Liver (tissue), 9 donors: ENCODE data around the gene KLKB1. TPM values are rescaled to one million over a fixed set of nuclear protein-coding genes. Genes with fewer than 3 reads are reported as not detected.

Experiments
- DNase-seq: peaks from one replicate; pipeline ENCODE4 v3.0.0-alpha.2; 2017; ENCODE audit warnings: low spot score
- H3K27ac ChIP-seq, 2 donors: one replicate each; pipeline ENCODE4 v1.7.0; 2013; ENCODE audit warnings: inconsistent platforms in 2 of 2, low read length in 2 of 2, control low read depth in 1 of 2, low read depth in 1 of 2, mild to moderate bottlenecking in 1 of 2
- H3K27me3 ChIP-seq, 4 donors: one replicate each; pipeline versions ENCODE4 v1.6.1 to v1.7.0; 2013; ENCODE audit warnings: low read length in 3 of 4, inconsistent platforms in 1 of 4, mild to moderate bottlenecking in 1 of 4, moderate library complexity in 1 of 4; ENCODE audit not compliant: control insufficient read depth in 4 of 4, insufficient read depth in 4 of 4
- H3K36me3 ChIP-seq, 4 donors: one replicate each; pipeline versions ENCODE4 v1.6.1 to v1.7.0; 2013; ENCODE audit warnings: low read length in 3 of 4, mild to moderate bottlenecking in 3 of 4, low read depth in 1 of 4, moderate library complexity in 1 of 4; ENCODE audit not compliant: control insufficient read depth in 4 of 4, insufficient read depth in 3 of 4
- H3K4me1 ChIP-seq, 4 donors: one replicate each; pipeline versions ENCODE4 v1.6.1 to v1.7.0; 2013; ENCODE audit warnings: low read length in 3 of 4, mild to moderate bottlenecking in 3 of 4, moderate library complexity in 1 of 4; ENCODE audit not compliant: control insufficient read depth in 4 of 4, insufficient read depth in 4 of 4
- H3K4me3 ChIP-seq, 3 donors: one replicate each; pipeline versions ENCODE4 v1.6.1 to v1.7.0; 2013; ENCODE audit warnings: low read length in 3 of 3, control low read depth in 1 of 3, low read depth in 1 of 3, mild to moderate bottlenecking in 1 of 3
- H3K9ac ChIP-seq, 2 donors: one replicate each; pipeline ENCODE4 v1.7.0; 2013; ENCODE audit warnings: low read length in 2 of 2, mild to moderate bottlenecking in 2 of 2, moderate library complexity in 2 of 2, control low read depth in 1 of 2, low read depth in 1 of 2
- H3K9me3 ChIP-seq, 4 donors: one replicate each; pipeline versions ENCODE4 v1.6.1 to v1.7.0; 2013; ENCODE audit warnings: low read length in 3 of 4; ENCODE audit not compliant: control insufficient read depth in 4 of 4
- FOXA2 ChIP-seq: IDR thresholded peaks from 2 replicates; pipeline ENCODE4 v1.6.1; 2016; ENCODE audit warnings: antibody characterized with exemption
- HNF4A ChIP-seq, 2 donors: conservative IDR thresholded peaks; 2 replicates each; pipeline ENCODE4 v1.6.1; 2016; ENCODE audit warnings: antibody characterized with exemption in 2 of 2, mild to moderate bottlenecking in 2 of 2
- HNF4G ChIP-seq: IDR thresholded peaks from 2 replicates; pipeline ENCODE4 v1.6.1; 2016; ENCODE audit warnings: antibody characterized with exemption
- JUND ChIP-seq, 2 donors: IDR thresholded peaks; 2 replicates each; pipeline ENCODE4 v1.6.1; 2016; ENCODE audit warnings: antibody characterized with exemption in 2 of 2
- NR2F2 ChIP-seq: IDR thresholded peaks from 2 replicates; pipeline ENCODE4 v1.6.1; 2016; ENCODE audit warnings: antibody characterized with exemption
- RAD21 ChIP-seq, 2 donors: IDR thresholded peaks; 2 replicates each; pipeline ENCODE4 v1.6.1; 2016; ENCODE audit warnings: antibody characterized with exemption in 2 of 2, mild to moderate bottlenecking in 2 of 2
- RXRA ChIP-seq, 2 donors: IDR thresholded peaks; 2 replicates each; pipeline ENCODE4 v1.6.1; 2017 to 2018; ENCODE audit warnings: antibody characterized with exemption in 2 of 2, mild to moderate bottlenecking in 1 of 2
- TAF1 ChIP-seq: conservative IDR thresholded peaks from 2 replicates; pipeline ENCODE4 v1.6.1; 2016; ENCODE audit warnings: antibody characterized with exemption, mild to moderate bottlenecking
- WGBS: extraction: QIAGEN DNeasy Blood & Tissue Kit; methylation state at CpG from one replicate; pipeline ENCODE4 v1.1.7; 2013; 5-methylcytosine and 5-hydroxymethylcytosine counted together
- polyA plus RNA-seq, 2 donors: library from polyadenylated mRNA; stranded (reverse) in 1 of 2; unstranded in 1 of 2; fragments of 200-250 nt in 1 of 2; fragments of >200 nt in 1 of 2; fragmentation: Nextera tagmentation in 1 of 2; extraction: Ambion mirVana in 1 of 2; gene quantifications; one replicate each; pipeline versions ENCODE4 v1.2.1 to v1.2.3, GENCODE V29; 2013 to 2015
- total RNA-seq, 2 donors: library from RNA; depleted of rRNA; stranded (reverse); fragments of >200 nt; gene quantifications; one replicate each; pipeline ENCODE4 v1.2.3, GENCODE V29; 2014
- TF ChIP-seq, protein P1 (sequence below): IDR thresholded peaks from 2 replicates; pipeline ENCODE4 v1.6.1; 2016; ENCODE audit warnings: antibody characterized with exemption
- TF ChIP-seq, protein P2 (sequence below): IDR thresholded peaks from 2 replicates; pipeline ENCODE4 v1.6.1; 2016; ENCODE audit warnings: antibody characterized with exemption, mild to moderate bottlenecking
- TF ChIP-seq, protein P3 (sequence below): IDR thresholded peaks from 2 replicates; pipeline ENCODE4 v1.6.1; 2016; ENCODE audit warnings: antibody characterized with exemption
- TF ChIP-seq, protein P4 (sequence below): fragments of 150-350 bp; IDR thresholded peaks from 2 replicates; pipeline ENCODE4 v1.5.1; 2017; ENCODE audit warnings: improper control_type of control experiment, low read depth, low read length; ENCODE audit not compliant: missing input control
- donor health status: healthy.
- donor health status: healthy.
- donor health status: healthy.
- donor health status: healthy.
- donor health status: healthy.

Gene KLKB1
- total and polyA plus RNA-seq, 4 donors, result 36.5 to 78.9 (median 60.2) TPM

DNA sequence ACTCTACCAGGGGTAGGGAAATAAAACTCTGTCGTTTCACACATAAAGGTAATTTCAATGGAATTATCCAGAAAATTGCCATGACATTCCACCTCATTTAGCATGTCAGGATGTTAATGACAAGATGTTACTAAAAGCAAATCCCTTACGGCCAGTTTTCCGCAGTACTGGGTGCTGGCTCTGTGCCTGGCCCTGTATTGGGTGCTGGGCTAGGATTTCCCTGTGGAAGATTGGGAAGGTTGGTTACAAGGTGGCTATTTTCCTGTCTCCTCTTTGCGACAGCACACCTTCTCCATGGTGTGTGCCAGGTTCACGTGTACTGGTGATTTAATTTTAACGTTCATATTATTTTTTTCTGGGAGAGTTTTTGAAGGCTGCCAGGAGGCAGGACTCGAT, 13.1 kb downstream of the KLKB1 start:
- no peaks in the 10 kb centered on the region for H3K9me3 ChIP-seq
- H3K27ac ChIP-seq, result no peak overlapping the region
- TF ChIP-seq HNF4G (no peak), JUND (IDR thresholded peaks at IDR 0.05) (no peak)
- no peak overlapping the region for H3K9ac ChIP-seq
- H3K36me3 ChIP-seq, result peaks cover 7 to 26% (median 18%) of the 10 kb centered on the region in 4 donors
- H3K4me1 ChIP-seq, result peaks cover 1 to 10% (median 8%) of the 10 kb centered on the region in 4 donors
- no peak for DNase-seq
- 93% methylated on average over 7 of the region's 7 CpGs for WGBS
- no peaks in the 10 kb centered on the region for H3K27me3 ChIP-seq
- no peak overlapping the region for H3K4me3 ChIP-seq

DNA sequence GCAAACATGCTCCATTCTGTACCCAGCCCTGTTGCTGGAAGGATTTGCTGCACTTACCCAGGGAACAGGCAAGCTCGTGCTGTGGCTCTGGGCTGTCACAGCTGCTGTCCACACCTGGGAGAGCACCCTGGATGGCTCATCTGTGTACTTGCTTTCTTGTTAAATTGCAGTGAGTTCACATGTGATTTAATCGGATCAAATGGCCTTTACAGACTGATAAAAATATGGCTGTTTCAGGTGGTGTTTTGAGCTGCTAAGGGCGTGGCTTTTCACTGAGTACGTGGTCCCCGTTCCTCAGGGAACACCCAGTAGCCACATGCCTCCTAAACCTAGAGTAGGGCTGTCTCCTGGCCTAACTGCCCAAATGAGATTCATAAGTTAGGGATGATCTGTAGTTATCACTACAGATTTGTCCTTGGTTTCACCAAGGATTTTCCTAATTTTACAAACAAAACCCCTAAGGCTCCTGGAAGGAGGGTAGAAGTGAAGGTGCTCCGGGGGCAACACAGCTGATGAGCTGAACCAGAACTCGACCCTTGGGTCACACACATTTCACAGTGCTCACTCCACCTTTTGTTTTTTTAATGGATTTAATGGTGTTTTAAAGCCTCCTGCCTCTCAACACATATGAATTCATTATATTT, 13.7 kb downstream of the KLKB1 start:
- Histone ChIP-seq H3K9ac (no peak overlapping the region), H3K27ac (no peak overlapping the region), H3K36me3 (peaks cover 7 to 26% (median 18%) of the 10 kb centered on the region in 4 donors), H3K4me3 (no peak overlapping the region), H3K27me3 (no peaks in the 10 kb centered on the region), H3K4me1 (peaks cover 1 to 9% (median 7%) of the 10 kb centered on the region in 4 donors), H3K9me3 (no peaks in the 10 kb centered on the region)
- TF ChIP-seq RAD21 (IDR thresholded peaks at IDR 0.05), result no peak
- no peak for TF ChIP-seq RXRA (IDR thresholded peaks at IDR 0.05)
- TF ChIP-seq, protein P1, sequence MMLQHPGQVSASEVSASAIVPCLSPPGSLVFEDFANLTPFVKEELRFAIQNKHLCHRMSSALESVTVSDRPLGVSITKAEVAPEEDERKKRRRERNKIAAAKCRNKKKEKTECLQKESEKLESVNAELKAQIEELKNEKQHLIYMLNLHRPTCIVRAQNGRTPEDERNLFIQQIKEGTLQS, result no peak
- TF ChIP-seq TAF1, result no peak
- TF ChIP-seq, protein P2, sequence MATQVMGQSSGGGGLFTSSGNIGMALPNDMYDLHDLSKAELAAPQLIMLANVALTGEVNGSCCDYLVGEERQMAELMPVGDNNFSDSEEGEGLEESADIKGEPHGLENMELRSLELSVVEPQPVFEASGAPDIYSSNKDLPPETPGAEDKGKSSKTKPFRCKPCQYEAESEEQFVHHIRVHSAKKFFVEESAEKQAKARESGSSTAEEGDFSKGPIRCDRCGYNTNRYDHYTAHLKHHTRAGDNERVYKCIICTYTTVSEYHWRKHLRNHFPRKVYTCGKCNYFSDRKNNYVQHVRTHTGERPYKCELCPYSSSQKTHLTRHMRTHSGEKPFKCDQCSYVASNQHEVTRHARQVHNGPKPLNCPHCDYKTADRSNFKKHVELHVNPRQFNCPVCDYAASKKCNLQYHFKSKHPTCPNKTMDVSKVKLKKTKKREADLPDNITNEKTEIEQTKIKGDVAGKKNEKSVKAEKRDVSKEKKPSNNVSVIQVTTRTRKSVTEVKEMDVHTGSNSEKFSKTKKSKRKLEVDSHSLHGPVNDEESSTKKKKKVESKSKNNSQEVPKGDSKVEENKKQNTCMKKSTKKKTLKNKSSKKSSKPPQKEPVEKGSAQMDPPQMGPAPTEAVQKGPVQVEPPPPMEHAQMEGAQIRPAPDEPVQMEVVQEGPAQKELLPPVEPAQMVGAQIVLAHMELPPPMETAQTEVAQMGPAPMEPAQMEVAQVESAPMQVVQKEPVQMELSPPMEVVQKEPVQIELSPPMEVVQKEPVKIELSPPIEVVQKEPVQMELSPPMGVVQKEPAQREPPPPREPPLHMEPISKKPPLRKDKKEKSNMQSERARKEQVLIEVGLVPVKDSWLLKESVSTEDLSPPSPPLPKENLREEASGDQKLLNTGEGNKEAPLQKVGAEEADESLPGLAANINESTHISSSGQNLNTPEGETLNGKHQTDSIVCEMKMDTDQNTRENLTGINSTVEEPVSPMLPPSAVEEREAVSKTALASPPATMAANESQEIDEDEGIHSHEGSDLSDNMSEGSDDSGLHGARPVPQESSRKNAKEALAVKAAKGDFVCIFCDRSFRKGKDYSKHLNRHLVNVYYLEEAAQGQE, result no peak
- no peak for TF ChIP-seq NR2F2
- TF ChIP-seq, protein P3, sequence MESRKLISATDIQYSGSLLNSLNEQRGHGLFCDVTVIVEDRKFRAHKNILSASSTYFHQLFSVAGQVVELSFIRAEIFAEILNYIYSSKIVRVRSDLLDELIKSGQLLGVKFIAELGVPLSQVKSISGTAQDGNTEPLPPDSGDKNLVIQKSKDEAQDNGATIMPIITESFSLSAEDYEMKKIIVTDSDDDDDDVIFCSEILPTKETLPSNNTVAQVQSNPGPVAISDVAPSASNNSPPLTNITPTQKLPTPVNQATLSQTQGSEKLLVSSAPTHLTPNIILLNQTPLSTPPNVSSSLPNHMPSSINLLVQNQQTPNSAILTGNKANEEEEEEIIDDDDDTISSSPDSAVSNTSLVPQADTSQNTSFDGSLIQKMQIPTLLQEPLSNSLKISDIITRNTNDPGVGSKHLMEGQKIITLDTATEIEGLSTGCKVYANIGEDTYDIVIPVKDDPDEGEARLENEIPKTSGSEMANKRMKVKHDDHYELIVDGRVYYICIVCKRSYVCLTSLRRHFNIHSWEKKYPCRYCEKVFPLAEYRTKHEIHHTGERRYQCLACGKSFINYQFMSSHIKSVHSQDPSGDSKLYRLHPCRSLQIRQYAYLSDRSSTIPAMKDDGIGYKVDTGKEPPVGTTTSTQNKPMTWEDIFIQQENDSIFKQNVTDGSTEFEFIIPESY, result no peak
- TF ChIP-seq, protein P4, sequence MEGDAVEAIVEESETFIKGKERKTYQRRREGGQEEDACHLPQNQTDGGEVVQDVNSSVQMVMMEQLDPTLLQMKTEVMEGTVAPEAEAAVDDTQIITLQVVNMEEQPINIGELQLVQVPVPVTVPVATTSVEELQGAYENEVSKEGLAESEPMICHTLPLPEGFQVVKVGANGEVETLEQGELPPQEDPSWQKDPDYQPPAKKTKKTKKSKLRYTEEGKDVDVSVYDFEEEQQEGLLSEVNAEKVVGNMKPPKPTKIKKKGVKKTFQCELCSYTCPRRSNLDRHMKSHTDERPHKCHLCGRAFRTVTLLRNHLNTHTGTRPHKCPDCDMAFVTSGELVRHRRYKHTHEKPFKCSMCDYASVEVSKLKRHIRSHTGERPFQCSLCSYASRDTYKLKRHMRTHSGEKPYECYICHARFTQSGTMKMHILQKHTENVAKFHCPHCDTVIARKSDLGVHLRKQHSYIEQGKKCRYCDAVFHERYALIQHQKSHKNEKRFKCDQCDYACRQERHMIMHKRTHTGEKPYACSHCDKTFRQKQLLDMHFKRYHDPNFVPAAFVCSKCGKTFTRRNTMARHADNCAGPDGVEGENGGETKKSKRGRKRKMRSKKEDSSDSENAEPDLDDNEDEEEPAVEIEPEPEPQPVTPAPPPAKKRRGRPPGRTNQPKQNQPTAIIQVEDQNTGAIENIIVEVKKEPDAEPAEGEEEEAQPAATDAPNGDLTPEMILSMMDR, result no peak
- no peak for TF ChIP-seq HNF4A (conservative IDR thresholded peaks at IDR 0.05)
- no peak for TF ChIP-seq FOXA2
- DNase-seq, result no peak
- 91% methylated on average over 7 of the region's 7 CpGs for WGBS
